Medulla oblongata (tissue), 1 donor: ENCODE data around the gene SLC22A4.
A peak's percentile ranks its signal among the peaks of the same experiment; 100 is the strongest.

Source experiments
- DNase-seq: peaks from one replicate; pipeline ENCODE4 v3.0.0-alpha.2; 2015; ENCODE audit errors: extremely low spot score

Gene SLC22A4

DNA sequence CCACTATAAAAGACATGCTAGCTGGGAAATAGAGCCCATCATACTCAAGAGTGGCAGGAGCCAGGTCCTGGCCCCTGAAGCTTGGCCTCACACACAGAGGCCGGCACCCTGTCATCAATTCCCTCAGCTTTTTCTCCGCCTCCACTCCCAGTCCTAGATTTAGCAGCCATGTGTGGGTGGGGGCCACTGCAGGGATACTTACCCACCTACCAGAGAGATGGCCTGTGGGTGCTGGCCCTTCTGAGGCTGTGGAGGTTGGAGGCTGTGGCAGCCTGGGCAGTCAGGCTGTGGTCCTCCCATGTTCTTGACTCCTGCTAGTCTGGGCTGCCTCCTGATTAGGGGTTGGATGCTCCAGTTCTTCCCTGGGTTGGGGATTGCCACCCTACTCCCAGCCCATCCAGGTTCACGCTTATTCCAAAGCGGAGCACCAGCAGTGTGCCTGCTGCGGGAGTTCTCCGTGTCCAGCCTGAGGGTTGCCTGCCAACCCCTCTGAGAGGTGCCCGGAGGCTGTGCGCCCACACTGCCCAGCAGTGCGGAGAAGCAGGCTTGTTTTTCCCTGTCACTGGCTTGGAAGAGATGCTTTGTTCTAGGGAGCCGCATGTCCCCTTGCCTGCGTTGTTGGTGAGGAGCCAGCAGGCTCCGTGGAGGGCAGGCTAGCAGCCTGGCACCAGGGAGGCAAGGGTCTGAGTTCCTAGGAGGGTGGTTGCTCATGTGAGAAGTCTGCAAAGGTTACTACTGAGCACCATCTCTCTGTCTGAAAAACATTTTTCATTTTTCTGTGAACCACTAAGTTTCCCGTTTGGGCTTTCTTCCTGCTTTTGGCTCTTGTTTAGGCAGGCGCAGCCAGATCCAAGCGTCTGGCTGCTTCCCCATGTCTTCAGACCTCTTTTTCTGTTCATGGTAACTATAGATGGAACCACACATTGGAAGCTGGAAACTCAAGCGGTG is 82.8 kb downstream of the SLC22A4 start:
- DNase-seq: peak; percentile 84

DNA sequence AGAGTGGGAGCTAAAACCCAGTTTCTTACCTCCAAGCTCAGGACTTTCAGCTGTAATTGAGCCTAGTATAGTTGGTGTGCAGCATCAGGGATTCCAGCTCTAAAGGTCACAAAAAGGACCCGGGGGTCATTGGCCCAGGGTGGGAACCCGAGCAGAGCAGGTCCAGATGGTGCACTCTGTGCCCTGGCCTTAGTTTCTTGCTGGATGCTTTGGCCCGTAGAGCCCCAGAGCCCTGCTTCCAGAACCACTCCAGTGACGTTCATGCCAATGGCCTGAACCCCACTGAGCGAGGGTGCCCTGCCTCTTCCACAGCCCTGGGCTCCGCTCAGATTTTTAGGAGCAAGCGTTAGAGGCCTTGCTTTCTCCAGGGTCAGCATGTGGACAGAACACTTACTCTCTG is 83.5 kb downstream of the SLC22A4 start:
- DNase-seq: no peak

DNA sequence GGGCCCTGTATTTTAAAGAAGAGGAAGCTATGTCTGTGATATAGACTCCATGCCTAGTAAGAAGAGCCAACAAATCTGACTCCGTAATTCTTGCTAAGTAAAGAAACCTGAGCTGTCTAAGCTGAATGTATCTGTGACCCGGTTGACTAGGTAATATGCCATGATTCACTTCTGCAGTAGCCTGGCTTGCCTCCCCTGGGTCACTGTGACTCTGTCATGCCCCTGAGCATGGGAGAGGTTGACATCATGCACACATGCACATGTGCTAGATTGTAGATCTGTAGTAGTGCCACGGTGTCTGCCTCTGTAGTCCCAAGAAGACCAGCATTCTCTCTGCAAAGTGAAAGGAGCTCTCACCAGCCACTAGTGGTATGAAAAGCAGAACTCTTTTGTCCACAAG is 84.4 kb downstream of the SLC22A4 start:
- no peak for DNase-seq

DNA sequence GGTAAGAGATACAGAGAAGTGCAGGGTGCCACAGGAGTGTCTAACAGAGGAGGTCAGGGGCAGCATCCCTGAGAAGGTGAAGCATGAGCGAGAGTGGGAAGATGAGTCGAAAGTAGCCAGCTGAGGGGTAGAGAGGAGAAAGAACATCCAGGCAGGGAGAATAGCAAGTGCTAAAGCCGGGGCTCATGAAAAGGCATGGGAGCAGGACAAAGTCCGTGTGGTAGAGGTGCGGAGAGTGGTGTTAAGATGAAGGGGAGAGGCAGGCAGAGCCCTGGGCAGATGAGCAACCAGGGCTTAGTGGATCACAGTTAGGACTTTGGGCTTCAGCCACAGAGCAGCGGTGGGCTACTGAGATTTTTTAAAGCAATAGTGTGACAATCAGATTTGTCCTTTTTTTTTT is 85.9 kb downstream of the SLC22A4 start:
- DNase-seq: no peak

DNA sequence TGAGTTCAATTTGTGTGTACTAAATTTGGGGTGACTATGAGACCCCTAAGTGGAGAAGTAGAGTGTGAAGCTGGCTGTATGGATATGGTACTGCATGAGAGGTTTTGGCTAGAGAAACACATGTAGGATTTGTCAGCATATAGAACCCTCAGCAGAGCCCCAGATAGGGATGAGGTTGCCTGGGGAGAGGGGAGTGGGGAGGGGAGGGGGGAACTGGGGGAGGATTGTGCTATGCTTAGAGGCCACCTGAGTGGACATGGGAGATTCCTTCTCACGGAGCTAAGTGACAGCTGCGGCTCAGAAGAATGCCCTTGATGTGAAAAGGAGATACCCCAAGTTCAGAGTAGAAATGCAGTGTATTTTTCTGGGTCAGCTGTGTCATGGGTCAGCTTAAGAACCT is 86.5 kb downstream of the SLC22A4 start:
- no peak for DNase-seq

DNA sequence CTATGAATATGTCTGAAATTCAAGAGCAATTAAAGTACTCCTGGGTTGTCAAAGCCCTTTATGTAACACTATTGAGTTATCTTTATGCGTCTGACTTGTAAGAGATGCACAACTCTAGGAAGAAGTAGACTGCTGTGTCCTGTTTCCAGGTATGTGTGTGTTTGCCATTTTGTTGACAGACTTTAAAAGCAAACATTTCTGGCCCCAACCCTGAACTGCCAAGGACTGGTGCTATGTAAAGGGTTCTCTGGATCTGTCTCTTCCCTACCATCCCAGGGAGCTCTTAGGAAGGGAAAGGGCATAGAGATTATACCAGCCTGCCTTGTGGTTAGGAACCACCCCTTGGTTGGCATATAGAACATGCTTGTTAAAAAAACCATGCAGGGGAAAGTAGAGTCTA is 87.4 kb downstream of the SLC22A4 start:
- no peak for DNase-seq

DNA sequence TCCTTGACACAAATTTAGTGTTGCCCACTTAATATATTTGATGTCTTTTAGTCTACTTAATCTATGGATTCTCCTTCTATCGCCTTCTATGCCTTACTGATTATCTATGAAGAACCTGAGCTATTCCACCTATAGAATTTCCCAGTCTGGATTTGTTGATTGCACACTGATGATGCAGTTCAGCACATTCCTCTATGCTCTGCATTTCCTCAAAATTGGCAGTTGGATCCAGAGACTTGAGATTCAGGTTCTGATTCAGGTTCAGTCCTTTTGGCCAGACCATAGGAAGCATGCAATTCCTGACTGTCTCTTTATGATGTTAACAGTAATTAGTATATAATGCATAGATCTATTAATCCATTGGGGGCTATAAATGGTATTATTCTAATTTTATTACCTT is 89.1 kb downstream of the SLC22A4 start:
- no peak for DNase-seq

DNA sequence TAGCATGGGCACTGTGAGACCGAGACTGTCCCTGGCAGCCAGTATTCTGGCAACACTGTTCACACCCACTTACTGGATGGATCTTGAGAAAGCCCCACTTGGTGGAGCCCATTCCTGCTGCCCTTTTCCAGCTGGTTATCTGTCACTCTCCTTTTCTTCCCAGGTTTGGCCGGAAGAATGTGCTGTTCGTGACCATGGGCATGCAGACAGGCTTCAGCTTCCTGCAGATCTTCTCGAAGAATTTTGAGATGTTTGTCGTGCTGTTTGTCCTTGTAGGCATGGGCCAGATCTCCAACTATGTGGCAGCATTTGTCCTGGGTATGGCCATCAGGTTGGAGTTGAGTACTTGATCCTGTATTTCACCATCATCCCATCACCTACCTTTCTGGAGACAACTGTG is 89.8 kb downstream of the SLC22A4 start:
- DNase-seq: no peak

DNA sequence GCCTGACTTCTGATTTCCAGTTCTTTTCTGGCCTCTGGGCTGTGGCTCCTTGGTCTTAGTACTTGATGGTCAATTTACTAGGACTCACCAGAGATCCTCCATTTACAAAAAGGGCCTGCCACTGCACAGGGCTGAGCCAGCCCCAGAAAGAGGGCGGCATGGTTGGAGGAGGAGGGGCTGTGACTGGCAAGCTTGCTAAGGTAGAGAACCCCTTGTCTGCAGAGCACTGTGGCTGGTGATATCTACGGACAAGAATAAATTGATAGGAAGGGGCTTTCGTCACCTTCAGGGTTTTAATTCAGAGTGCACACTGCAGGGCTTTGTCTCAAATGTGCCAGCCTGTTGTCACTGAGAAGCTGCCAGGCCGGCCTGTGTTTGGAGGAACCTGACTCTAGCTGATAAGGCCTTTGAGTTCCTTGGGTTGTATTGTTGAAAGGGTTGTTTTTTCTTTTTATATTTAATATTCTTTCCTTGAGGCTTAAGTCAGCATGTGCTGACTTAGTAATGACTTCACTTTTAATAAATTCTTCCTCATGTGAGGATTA is 90.4 kb downstream of the SLC22A4 start:
- DNase-seq: no peak

DNA sequence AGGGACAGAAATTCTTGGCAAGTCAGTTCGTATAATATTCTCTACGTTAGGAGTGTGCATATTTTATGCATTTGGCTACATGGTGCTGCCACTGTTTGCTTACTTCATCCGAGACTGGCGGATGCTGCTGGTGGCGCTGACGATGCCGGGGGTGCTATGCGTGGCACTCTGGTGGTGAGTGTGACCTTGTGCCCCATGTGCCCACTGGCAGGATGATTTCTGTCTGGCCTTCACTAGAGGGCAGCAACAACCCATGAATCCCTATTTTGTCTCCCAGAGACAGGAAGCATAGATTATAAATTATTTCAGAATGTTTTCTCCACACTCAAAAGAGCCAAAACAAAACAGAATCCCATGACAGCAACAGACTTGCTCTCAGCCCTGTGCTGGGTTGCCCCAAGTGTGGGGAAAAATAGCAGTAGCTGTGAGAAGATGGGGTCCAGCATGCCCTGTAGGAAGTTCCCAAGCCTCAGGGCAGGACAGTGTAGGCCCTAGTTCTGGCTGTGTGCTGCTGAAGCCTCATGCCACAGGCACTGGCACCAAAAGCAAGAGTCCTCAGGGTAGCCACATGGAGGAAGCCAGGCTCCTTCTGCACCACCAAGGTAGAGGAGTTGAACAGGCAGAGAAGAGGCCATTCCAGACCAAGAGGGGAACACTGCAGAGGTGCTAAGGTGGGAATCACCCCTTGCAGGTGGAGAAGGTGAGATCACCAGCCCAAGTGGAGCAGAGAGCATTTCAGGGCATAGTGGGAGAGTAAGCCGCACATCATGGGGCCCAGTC is 91.3 kb downstream of the SLC22A4 start:
- DNase-seq: peak; percentile 85

DNA sequence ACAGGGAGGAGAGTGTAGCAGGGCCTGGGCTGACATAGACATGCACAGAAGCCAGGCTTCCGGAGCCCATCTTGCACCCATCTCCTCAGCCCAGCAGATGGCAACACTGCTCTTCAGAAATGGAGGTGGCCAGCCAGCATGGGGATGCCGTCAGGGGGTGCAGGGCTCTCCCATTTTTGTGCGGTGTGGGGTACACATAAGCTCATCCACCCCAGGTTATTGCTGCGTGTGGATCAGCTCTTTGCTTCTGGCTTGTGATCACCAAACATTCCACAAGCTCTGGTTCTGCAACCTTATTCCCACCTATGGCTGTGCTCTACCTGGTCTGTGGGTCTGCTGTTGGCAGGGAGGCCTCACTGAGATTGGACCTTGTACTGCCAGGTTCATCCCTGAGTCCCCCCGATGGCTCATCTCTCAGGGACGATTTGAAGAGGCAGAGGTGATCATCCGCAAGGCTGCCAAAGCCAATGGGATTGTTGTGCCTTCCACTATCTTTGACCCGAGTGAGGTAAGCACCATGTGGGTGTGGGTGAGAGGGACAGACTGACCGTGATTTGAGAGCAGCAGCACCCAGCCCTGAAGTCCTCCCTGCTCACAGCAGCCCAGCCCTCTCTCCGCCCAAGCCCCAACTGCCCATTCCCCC is 92.6 kb downstream of the SLC22A4 start:
- DNase-seq: peak; percentile 87

DNA sequence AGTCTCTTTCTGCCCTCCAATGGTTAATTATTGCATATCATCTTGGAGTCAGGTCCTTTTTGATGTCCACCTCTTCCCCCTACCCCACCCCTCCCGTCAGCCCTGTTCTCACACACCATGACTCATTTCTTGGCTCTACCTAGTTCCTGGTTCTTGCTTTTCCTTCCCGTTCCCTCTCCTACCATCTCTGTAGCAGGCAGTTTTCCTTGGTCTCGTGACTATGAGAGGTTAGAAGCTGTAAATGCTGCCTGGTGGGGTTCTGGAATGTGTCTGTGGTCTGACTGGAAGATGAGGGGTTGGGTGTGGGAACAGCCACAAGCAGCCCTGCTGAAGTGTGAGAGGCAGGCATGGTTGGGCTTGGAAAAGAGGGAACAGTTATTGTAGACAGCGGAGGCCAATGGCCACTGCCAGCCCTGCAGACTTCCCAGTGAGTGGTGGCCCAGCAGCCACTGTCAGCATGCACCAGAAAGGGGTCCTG is 93.5 kb downstream of the SLC22A4 start:
- peak; percentile 77 for DNase-seq

DNA sequence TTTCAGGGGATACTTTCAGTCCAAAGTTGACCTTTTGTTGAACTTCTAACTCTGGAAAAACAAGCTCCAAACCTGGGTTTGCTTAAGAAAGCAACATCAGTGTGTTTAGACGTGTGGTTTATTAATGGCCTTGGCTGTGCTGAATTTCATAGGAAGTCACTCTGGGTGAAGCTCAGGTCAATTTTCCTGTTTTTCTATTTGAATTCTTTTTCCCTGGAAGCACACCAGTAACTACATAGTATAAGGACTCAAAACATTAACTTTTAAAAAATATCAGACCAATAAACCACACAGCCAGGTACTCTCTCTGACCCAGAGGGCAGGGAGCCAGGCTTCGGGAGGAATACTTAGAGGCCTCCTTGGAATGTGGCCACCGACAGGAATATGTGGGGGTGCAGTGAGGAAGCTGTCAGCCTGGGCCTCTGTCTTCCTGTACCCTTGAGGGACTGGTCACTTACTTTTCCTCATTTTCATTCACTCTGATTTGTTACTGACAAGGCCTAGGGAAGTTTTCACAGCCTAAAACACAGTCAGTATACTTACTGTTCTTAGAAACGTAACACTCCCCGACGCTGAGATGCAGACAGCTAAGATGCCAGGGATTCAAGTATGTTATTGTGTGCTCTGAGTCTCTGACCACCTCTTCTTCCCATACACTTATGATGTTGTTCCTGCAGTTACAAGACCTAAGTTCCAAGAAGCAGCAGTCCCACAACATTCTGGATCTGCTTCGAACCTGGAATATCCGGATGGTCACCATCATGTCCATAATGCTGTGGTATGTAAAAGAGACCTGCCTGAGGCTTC is 94.3 kb downstream of the SLC22A4 start:
- DNase-seq: no peak

DNA sequence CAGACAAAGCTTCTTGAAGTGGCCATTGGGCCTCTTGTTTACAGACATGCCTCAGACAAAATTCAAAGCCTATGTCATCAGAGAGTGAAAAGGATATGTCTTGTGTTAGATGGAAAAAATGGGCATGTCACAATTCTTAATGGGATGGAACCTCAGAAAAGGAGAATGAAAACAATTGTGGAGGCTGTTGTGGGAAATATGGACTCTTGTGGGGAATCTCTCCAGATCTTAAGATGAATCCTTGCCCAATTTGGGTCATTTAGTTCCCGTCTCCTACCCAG is 94.8 kb downstream of the SLC22A4 start:
- no peak for DNase-seq

DNA sequence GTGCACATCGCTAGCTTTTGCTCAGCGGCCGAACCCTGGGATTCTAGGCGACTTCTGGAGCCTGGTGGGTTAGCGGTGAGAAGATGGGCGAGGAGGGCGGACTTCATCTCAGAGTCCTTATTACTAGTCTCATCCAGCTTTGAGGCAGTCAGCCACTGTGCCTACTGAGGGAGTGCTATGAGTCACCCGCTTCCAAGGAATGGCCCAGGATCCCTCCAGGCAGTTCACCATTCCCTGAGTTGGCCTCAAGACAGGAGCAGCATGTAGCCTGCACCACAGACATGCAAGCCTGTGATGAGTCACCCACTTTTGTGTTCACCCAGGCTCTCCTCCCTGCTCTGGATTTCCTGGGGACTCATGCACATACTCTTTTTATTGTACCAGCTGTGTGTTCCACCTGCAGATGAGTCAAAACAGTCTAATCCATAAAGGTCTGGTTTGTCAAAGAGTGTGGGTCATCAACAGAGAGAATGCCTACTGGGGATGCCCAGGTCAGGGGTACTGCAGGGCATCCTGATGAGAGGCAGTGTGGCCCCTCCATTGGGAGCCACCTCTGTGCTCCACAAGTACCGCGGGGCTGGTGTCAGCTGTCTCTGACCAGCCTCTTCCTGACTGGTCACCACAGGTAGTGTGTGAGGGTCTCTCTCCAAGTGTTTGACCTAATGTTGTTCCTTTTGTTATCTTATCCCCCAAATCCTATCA is 95.5 kb downstream of the SLC22A4 start:
- no peak for DNase-seq

DNA sequence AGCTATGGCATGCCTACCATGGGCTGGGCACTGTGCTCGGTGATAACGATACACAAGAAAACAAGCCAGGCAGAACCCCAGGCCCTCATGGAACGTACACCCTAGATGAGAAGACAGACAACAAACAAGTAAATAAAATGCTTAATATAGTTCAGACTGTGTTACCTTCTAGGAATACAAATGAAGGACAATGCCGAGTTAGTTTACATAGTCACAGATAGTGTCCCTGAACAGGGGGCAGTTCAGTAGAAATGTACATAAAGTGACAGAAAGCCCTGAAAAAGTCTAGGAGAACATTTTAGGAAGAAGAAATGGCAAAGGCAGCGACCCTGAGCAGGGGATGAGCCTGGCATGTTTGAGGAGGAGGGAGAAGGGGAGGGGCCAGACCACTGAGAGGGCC is 97.1 kb downstream of the SLC22A4 start:
- DNase-seq: no peak

DNA sequence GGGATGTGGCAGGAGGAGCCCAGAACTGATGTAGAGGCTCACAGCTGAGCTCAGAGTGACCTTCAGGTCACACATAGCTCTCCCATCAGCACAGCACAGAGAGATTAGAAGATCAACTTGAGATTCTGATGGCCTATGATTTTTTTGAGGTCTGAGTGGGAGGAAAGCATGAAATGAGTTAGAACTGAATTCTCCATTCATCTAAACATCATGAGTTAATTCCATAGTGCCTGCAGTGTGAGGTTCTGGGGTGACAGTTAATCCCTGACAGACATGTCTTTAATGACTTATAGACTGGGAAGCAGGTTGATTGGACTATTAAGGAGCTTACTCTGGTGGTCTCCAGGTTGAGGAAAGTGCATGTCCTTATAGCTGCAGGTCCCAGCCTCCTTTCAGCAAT is 97.7 kb downstream of the SLC22A4 start:
- no peak for DNase-seq

DNA sequence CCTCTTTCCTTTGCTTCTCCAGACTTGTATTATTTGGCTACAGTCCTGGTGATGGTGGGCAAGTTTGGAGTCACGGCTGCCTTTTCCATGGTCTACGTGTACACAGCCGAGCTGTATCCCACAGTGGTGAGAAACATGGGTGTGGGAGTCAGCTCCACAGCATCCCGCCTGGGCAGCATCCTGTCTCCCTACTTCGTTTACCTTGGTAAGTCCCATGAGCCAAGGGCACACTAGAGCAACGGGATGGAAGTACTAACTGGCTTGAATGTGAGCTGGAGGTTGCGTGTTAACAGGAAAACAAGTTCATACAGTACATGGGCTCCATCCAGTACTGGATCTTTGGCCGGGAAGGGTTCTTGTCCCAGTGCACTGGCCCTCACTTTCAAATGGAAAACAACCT is 98.2 kb downstream of the SLC22A4 start:
- DNase-seq: no peak

DNA sequence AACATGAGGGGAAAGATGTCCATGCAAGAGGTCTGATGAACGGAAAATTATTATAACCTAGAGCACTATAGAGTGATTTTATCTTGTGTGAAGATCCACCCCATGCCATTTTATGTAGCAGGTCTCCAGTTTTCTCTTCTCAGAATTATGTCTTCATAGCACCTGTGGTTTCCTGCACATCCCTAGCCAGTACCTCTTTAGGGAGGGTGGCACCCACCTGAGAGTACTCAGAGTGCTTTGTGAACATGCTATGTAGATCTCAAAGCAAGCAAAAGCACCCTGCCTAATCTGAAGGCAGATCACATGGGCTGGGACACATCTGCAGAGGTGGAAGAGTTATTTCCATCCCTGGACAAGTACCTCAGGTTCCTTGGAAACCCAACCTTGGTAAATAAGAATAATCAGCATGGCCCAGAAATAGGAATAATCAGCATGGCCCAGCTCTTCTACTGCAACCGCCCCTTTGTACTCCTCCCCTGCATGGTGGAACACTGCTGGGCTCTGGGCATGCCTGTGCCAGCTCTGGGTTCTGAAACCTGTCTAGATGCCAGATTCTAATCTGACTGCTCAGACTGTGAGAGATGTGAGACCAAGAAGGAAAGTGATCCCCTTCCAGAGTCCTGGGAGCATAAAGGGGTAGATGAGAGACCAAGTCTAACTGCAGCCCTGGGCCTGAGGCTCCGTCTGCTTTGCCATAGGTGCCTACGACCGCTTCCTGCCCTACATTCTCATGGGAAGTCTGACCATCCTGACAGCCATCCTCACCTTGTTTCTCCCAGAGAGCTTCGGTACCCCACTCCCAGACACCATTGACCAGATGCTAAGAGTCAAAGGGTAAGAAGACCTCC is 99.0 kb downstream of the SLC22A4 start:
- DNase-seq: no peak
